HCT116 (cell line): ENCODE data around the gene CAST. TPM values are rescaled to one million over a fixed set of nuclear protein-coding genes. Genes with fewer than 3 reads are reported as not detected.

Experiments used
- ATAC-seq: fragments of 200-7000 bp; cut with Tn5 transposase; 2 replicates; pipeline ENCODE4 v1.9.1; 2020; ENCODE audit warnings: mild to moderate bottlenecking, moderate library complexity
- BruUV-seq: library from RNA; stranded (reverse); fragments of 400-500 nt; replicated peaks from 2 replicates; lab custom pipeline; 2021; lab: Mats Ljungman, UMichigan
- CTCF ChIA-PET: fragments of 300-600 bp; sonication (Branson Sonifier 250); formaldehyde crosslinking; loops from one replicate; lab custom pipeline; 2021; ENCODE audit warnings: antibody characterized with exemption; lab: Charles Lee
- POLR2A ChIA-PET: fragments of 300-600, 350-600 bp; sonication (Branson Sonifier 250); formaldehyde crosslinking; loops from one replicate; lab custom pipeline; 2021; ENCODE audit warnings: antibody characterized with exemption; lab: Charles Lee
- RAD21 ChIA-PET, 2 experiments: fragments of 300-600 bp; sonication (Branson Sonifier 250); formaldehyde crosslinking; loops; one replicate each; lab custom pipeline; 2023; ENCODE audit warnings: low total read pairs in 2 of 2; ENCODE audit not compliant: uncharacterized antibody in 2 of 2, unreplicated experiment in 2 of 2, low non-redundant PET in 1 of 2; lab: Charles Lee
- DNase-seq: peaks from one replicate; pipeline ENCODE4 v3.0.0-alpha.2; 2010; ENCODE audit warnings: low read depth, low spot score
- H2AFZ ChIP-seq: fragments of 200-600 bp; shearing (Covaris generic), sonication (generic); 2 replicates; pipeline ENCODE4 v1.6.1; 2017; ENCODE audit warnings: low read depth, mixed run types, mixed read lengths, antibody characterized with exemption, low read length; ENCODE audit not compliant: poor library complexity, severe bottlenecking
- H3K27ac ChIP-seq: 2 replicates; pipeline ENCODE4 v1.5.1; 2012; ENCODE audit warnings: low read depth, low read length
- H3K27me3 ChIP-seq: fragments of 200-600 bp; sonication (generic); 2 replicates; pipeline ENCODE4 v1.6.1; 2016; ENCODE audit warnings: mixed run types, low read length, mixed read lengths; ENCODE audit not compliant: insufficient read depth
- H3K36me3 ChIP-seq, 2 experiments: fragments of 200-500 bp in 1 of 2; fragments of 200-600 bp in 1 of 2; sonication (Bioruptor generic) in 1 of 2; sonication (generic) in 1 of 2; 2 replicates each; pipeline versions ENCODE4 v1.5.1 to v1.6.1; 2014 to 2016; ENCODE audit warnings: low read length in 2 of 2, inconsistent platforms in 1 of 2, mixed read lengths in 1 of 2, mixed run types in 1 of 2; ENCODE audit not compliant: insufficient read depth in 2 of 2, control insufficient read depth in 1 of 2
- H3K4me1 ChIP-seq, 2 experiments: fragments of 200-600 bp in 1 of 2; sonication (generic) in 1 of 2; 2 replicates each; pipeline versions ENCODE4 v1.5.1 to v1.6.1; 2012 to 2017; ENCODE audit warnings: low read length in 2 of 2, inconsistent platforms in 1 of 2, mild to moderate bottlenecking in 1 of 2, mixed read lengths in 1 of 2, mixed run types in 1 of 2, moderate library complexity in 1 of 2; ENCODE audit not compliant: insufficient read depth in 2 of 2, control insufficient read depth in 1 of 2
- H3K4me2 ChIP-seq: fragments of 200-600 bp; sonication (generic); 2 replicates; pipeline ENCODE4 v1.6.1; 2017; ENCODE audit warnings: mixed run types, low read length, mixed read lengths
- H3K4me3 ChIP-seq, 2 experiments: fragments of 200-600 bp in 1 of 2; sonication (generic) in 1 of 2; replicated peaks in 1 of 2; 2 replicates each; pipeline ENCODE4 v1.5.1; 2011 to 2016; ENCODE audit warnings: low read length in 2 of 2, control low read depth in 1 of 2, low read depth in 1 of 2, mild to moderate bottlenecking in 1 of 2, mixed read lengths in 1 of 2, mixed run types in 1 of 2
- H3K79me2 ChIP-seq: fragments of 200-600 bp; sonication (generic); 2 replicates; pipeline ENCODE4 v1.6.1; 2017; ENCODE audit warnings: mild to moderate bottlenecking, mixed run types, low read length, moderate library complexity, mixed read lengths; ENCODE audit not compliant: insufficient read depth
- H3K9ac ChIP-seq: fragments of 200-600 bp; sonication (generic); 2 replicates; pipeline ENCODE4 v1.6.1; 2016; ENCODE audit warnings: low read length, mixed read lengths
- H3K9me2 ChIP-seq: fragments of 200-600 bp; sonication (generic), shearing (Covaris generic); 2 replicates; pipeline ENCODE4 v1.6.1; 2017; ENCODE audit warnings: mixed run types, mild to moderate bottlenecking, moderate library complexity; ENCODE audit not compliant: insufficient read depth
- H3K9me3 ChIP-seq, 2 experiments: fragments of 200-500 bp in 1 of 2; fragments of 200-600 bp in 1 of 2; sonication (Bioruptor generic) in 1 of 2; sonication (generic) in 1 of 2; 2 replicates each; pipeline ENCODE4 v1.6.1; 2014 to 2017; ENCODE audit warnings: low read length in 2 of 2, mixed read lengths in 2 of 2, inconsistent platforms in 1 of 2, low read depth in 1 of 2, mild to moderate bottlenecking in 1 of 2, mixed run types in 1 of 2, moderate library complexity in 1 of 2; ENCODE audit not compliant: control insufficient read depth in 1 of 2, insufficient read depth in 1 of 2
- H4K20me1 ChIP-seq: fragments of 200-600 bp; sonication (generic), shearing (Covaris generic); 2 replicates; pipeline ENCODE4 v1.6.1; 2017; ENCODE audit warnings: mixed run types, mild to moderate bottlenecking, moderate library complexity; ENCODE audit not compliant: insufficient read depth
- ATF3 ChIP-seq: IDR thresholded peaks from 2 replicates; pipeline ENCODE4 v1.6.1; 2012
- CBX3 ChIP-seq: IDR thresholded peaks from 2 replicates; pipeline ENCODE4 v1.6.1; 2012; ENCODE audit warnings: low read depth
- CTCF ChIP-seq, 3 experiments: fragments of 200-600 bp in 1 of 3; sonication (generic) in 1 of 3; IDR thresholded peaks in 2 of 3; conservative IDR thresholded peaks in 1 of 3; 2 replicates each; pipeline ENCODE4 v1.5.1; 2012 to 2017; ENCODE audit warnings: low read depth in 2 of 3, low read length in 2 of 3, antibody characterized with exemption in 1 of 3, borderline replicate concordance in 1 of 3, control low read depth in 1 of 3, mild to moderate bottlenecking in 1 of 3, mixed read lengths in 1 of 3, mixed run types in 1 of 3, moderate library complexity in 1 of 3; ENCODE audit not compliant: insufficient read depth in 1 of 3
- EGR1 ChIP-seq: IDR thresholded peaks from 2 replicates; pipeline ENCODE4 v1.6.1; 2012; ENCODE audit warnings: low read depth
- ELF1 ChIP-seq: IDR thresholded peaks from 2 replicates; pipeline ENCODE4 v1.6.1; 2012; ENCODE audit warnings: low read depth, borderline replicate concordance
- MAX ChIP-seq: IDR thresholded peaks from 2 replicates; pipeline ENCODE4 v1.6.1; 2012
- POLR2A ChIP-seq: IDR thresholded peaks from 2 replicates; pipeline ENCODE4 v1.7.0; 2011; ENCODE audit warnings: borderline replicate concordance; ENCODE audit not compliant: insufficient read depth, insufficient read length; ENCODE audit errors: extremely low read depth
- RAD21 ChIP-seq: IDR thresholded peaks from 2 replicates; pipeline ENCODE4 v1.6.1; 2012; ENCODE audit warnings: low read depth, mild to moderate bottlenecking
- SIN3A ChIP-seq: IDR thresholded peaks from 2 replicates; pipeline ENCODE4 v1.6.1; 2012; ENCODE audit warnings: low read depth
- SRF ChIP-seq: IDR thresholded peaks from 2 replicates; pipeline ENCODE4 v1.6.1; 2012; ENCODE audit warnings: low read depth
- TCF7L2 ChIP-seq: IDR thresholded peaks from 2 replicates; pipeline ENCODE4 v1.7.0; 2011; ENCODE audit warnings: borderline replicate concordance, inconsistent platforms; ENCODE audit not compliant: insufficient read depth, insufficient read length; ENCODE audit errors: extremely low read depth
- YY1 ChIP-seq: IDR thresholded peaks from 2 replicates; pipeline ENCODE4 v1.6.1; 2011; ENCODE audit warnings: low read length, low read depth, moderate library complexity, mild to moderate bottlenecking; ENCODE audit not compliant: insufficient replicate concordance; ENCODE audit errors: extremely low read depth
- ZBTB33 ChIP-seq: IDR thresholded peaks from 2 replicates; pipeline ENCODE4 v1.6.1; 2011; ENCODE audit warnings: mild to moderate bottlenecking, low read length, moderate library complexity; ENCODE audit not compliant: insufficient replicate concordance; ENCODE audit errors: extremely low read depth
- ZFX ChIP-seq: fragments of 450-650 bp; IDR thresholded peaks from 2 replicates; pipeline ENCODE4 v1.6.1; 2017
- ZNF274 ChIP-seq: fragments of 200-500 bp; sonication (Bioruptor generic); IDR thresholded peaks from 2 replicates; pipeline ENCODE4 v1.6.1; 2014; ENCODE audit warnings: mild to moderate bottlenecking, low read depth, low read length, inconsistent platforms
- intact Hi-C: fragments of 100-400 bp; cut with micrococcal nuclease; formaldehyde crosslinking; loops from 2 replicates; pipeline ENCODE4 v1.10.0; 2022
- total RNA-seq: library from RNA; stranded (reverse); gene quantifications from one replicate; pipeline ENCODE4 v1.2.1, GENCODE V29; 2021; ENCODE audit not compliant: unreplicated experiment

CAST gene
- total RNA-seq, 1 experiment from 2014 or later: 142 TPM

- CTCF ChIA-PET: no interaction called here
- Histone ChIP-seq H3K27ac (no peak overlapping the region), H3K36me3 (no peaks in the 10 kb centered on the region), H3K4me1 (peaks cover 21 to 66% of the 10 kb centered on the region in 2 experiments; a peak in 3 of 4 replicates), H4K20me1 (no peaks in the 10 kb centered on the region), H3K4me3 (no peak overlapping the region), H3K4me2 (no peak overlapping the region), H3K79me2 (peaks cover 9% of the 10 kb centered on the region; the same call in 1 of the 2 replicates), H3K9me3 (no peaks in the 10 kb centered on the region), H2AFZ (no peak overlapping the region), H3K27me3 (no peaks in the 10 kb centered on the region), H3K9ac (no peak overlapping the region), H3K9me2 (no peaks in the 10 kb centered on the region)
- DNase-seq: no peak
- TF ChIP-seq RAD21: no peak
- no peak for TF ChIP-seq CTCF (IDR thresholded peaks at IDR 0.05 in 2 of 3, conservative IDR thresholded peaks at IDR 0.05 in 1 of 3; ENCODE audit: borderline replicate concordance in 1 of 3, insufficient read depth in 1 of 3, low read depth in 2 of 3, low read length in 2 of 3)
- no peak for TF ChIP-seq CBX3
- no peak for TF ChIP-seq ATF3
- no peak for TF ChIP-seq EGR1
- no peak for TF ChIP-seq SIN3A
- no peak for TF ChIP-seq SRF
- no peak for TF ChIP-seq POLR2A
- TF ChIP-seq TCF7L2: no peak
- no peak for TF ChIP-seq ELF1
- no peak for TF ChIP-seq ZBTB33
- no peak for TF ChIP-seq MAX
- TF ChIP-seq ZFX: no peak
- no peak for TF ChIP-seq YY1
- no peak for TF ChIP-seq ZNF274
- POLR2A ChIA-PET: no interaction called here
- RAD21 ChIA-PET: no interaction called here
- BruUV-seq: no TSS peak
- intact Hi-C loops: no loop called here
- no peak for ATAC-seq
Measured at GRCh38 chr5:96659170-96659569, 3.0 kb upstream of the CAST start.
